Osteocyte (in vitro differentiated cells): ENCODE measurements around the gene PPP1R9A. TPM values are rescaled to one million over a fixed set of nuclear protein-coding genes. Genes with fewer than 3 reads are reported as not detected.

Source experiments
- DNase-seq: peaks from one replicate; pipeline ENCODE4 v3.0.0; 2021; ENCODE audit warnings: mixed read lengths; ENCODE audit not compliant: unreplicated experiment; ENCODE audit errors: extremely low spot score
- H3K27ac Mint-ChIP-seq: one replicate; pipeline ENCODE4 v1.8.0; 2021; ENCODE audit warnings: mild to moderate bottlenecking, mixed read lengths; ENCODE audit not compliant: unreplicated experiment
- H3K27me3 Mint-ChIP-seq: one replicate; pipeline ENCODE4 v1.8.0; 2021; ENCODE audit warnings: mixed read lengths; ENCODE audit not compliant: unreplicated experiment
- H3K36me3 Mint-ChIP-seq: one replicate; pipeline ENCODE4 v1.8.0; 2021; ENCODE audit warnings: mixed read lengths; ENCODE audit not compliant: unreplicated experiment
- H3K4me1 Mint-ChIP-seq: one replicate; pipeline ENCODE4 v1.8.0; 2021; ENCODE audit warnings: mixed read lengths; ENCODE audit not compliant: unreplicated experiment
- H3K4me3 Mint-ChIP-seq: one replicate; pipeline ENCODE4 v1.8.0; 2021; ENCODE audit warnings: mild to moderate bottlenecking, moderate library complexity, mixed read lengths; ENCODE audit not compliant: unreplicated experiment
- H3K9me3 Mint-ChIP-seq: one replicate; pipeline ENCODE4 v1.8.0; 2021; ENCODE audit warnings: mixed read lengths; ENCODE audit not compliant: unreplicated experiment
- total RNA-seq: library from RNA; stranded (reverse); gene quantifications from 2 replicates; pipeline ENCODE4 v1.2.1, GENCODE V29; 2021
- TF ChIP-seq, protein P1 (sequence below): fragments of 200-600 bp; sonication (generic); IDR thresholded peaks from 2 replicates; pipeline ENCODE4 v1.5.0; 2021; ENCODE audit warnings: antibody characterized with exemption, mild to moderate bottlenecking, moderate library complexity

The PPP1R9A gene
- total RNA-seq, 1 donor from 2014 or later, result 3.4 TPM

DNA sequence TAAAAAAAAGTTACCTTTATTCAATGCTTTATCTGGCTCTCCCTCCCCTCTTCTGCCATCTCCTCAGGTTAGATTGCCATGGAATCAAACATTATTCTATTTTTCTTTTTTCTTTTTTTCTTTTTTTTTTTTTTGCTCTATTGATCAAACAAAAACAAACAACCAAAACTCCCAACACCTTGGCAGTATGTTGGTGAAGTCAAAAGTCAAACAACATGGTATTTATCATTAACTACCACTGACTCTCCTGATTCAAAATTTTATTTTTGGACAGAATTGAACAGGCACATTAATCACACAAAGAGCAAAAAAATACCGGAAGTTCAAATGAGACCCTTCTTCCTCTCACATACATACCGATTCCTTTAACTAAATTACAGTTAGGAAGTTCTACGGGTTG lies 410.6 kb downstream of the PPP1R9A start:
- H3K4me3 Mint-ChIP-seq, result no peak overlapping the region
- H3K27me3 Mint-ChIP-seq, result peaks cover 10% of the 10 kb centered on the region
- TF ChIP-seq, protein P1, sequence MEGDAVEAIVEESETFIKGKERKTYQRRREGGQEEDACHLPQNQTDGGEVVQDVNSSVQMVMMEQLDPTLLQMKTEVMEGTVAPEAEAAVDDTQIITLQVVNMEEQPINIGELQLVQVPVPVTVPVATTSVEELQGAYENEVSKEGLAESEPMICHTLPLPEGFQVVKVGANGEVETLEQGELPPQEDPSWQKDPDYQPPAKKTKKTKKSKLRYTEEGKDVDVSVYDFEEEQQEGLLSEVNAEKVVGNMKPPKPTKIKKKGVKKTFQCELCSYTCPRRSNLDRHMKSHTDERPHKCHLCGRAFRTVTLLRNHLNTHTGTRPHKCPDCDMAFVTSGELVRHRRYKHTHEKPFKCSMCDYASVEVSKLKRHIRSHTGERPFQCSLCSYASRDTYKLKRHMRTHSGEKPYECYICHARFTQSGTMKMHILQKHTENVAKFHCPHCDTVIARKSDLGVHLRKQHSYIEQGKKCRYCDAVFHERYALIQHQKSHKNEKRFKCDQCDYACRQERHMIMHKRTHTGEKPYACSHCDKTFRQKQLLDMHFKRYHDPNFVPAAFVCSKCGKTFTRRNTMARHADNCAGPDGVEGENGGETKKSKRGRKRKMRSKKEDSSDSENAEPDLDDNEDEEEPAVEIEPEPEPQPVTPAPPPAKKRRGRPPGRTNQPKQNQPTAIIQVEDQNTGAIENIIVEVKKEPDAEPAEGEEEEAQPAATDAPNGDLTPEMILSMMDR, result no peak
- no peaks in the 10 kb centered on the region for H3K36me3 Mint-ChIP-seq
- H3K4me1 Mint-ChIP-seq, result no peaks in the 10 kb centered on the region
- no peak for DNase-seq
- no peaks in the 10 kb centered on the region for H3K9me3 Mint-ChIP-seq
- no peak overlapping the region for H3K27ac Mint-ChIP-seq

DNA sequence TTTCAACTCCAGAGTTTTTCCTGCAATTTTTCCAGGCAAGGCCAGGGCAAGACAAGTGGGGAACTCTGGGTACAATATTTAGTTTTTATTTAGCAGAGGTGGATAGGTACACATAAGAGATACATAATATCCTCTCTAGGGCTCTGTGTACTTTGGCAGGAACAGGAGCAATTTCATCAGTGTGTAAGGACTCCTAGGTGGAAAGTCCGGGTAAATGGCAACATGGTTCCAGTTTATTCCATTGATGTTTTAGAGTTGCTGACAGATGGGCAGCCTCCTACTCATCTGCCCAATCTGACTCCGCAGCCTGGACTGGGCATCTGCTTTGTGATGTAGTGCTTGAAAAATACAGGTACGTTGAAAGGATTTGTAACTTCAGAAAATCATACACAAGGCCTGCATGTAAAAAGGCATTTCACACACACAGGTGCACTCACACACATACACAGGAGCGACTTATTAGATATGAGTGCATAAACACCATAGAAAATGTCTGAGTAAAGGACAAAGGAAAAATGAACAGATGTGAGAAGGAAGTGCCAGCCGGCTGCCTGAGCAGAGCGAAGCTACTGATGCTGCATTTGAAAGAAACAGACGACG lies 411.2 kb downstream of the PPP1R9A start:
- TF ChIP-seq, protein P1, result no peak
- H3K36me3 Mint-ChIP-seq, result no peaks in the 10 kb centered on the region
- no peaks in the 10 kb centered on the region for H3K4me1 Mint-ChIP-seq
- no peak overlapping the region for H3K4me3 Mint-ChIP-seq
- no peak overlapping the region for H3K27ac Mint-ChIP-seq
- no peaks in the 10 kb centered on the region for H3K9me3 Mint-ChIP-seq
- H3K27me3 Mint-ChIP-seq, result peaks cover 8% of the 10 kb centered on the region
- DNase-seq, result no peak

DNA sequence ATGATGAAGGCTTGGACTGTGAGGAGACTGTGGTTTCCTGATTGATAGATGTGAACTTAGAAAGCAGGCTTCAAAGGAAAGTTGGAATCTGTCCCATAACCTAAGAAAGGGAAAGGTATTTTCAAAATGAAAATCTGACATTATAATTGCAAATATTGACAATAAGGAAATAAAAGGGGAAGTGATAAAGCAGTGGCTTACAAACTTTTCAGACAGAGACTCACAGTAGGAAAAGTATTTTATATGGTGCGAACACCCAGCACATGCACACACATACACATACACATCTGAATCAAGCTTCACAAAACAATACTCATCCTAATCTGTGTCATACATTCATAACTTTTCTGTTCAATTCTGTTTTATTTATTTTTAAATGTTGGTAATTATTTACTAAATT lies 412.2 kb downstream of the PPP1R9A start:
- Mint-ChIP-seq H3K4me3 (no peak overlapping the region), H3K36me3 (no peaks in the 10 kb centered on the region), H3K27me3 (peaks cover 3% of the 10 kb centered on the region), H3K9me3 (no peaks in the 10 kb centered on the region), H3K27ac (no peak overlapping the region), H3K4me1 (no peaks in the 10 kb centered on the region)
- DNase-seq, result no peak
- TF ChIP-seq, protein P1, result no peak

DNA sequence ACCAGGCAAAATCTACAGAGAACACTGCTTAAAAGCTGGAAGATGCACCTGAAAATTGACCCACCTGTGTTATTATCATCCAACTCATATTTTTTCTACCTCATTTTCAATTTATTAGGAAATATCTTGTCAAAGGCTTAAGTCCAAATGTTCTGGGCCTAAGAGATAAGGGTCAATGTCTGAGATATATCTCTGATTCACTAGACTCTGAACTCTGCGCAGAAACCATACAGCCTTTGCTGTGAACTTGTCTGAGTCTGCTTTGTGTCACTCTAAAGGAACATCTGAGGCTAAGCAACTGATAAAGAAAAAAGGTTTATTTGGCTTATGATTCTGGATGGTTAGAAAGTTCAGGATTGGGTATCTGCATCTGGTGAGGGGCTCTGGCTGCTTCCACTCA lies 413.3 kb downstream of the PPP1R9A start:
- TF ChIP-seq, protein P1, result no peak
- Mint-ChIP-seq H3K27me3 (peaks cover 10% of the 10 kb centered on the region), H3K4me3 (no peak overlapping the region), H3K36me3 (no peaks in the 10 kb centered on the region), H3K4me1 (no peaks in the 10 kb centered on the region), H3K9me3 (no peaks in the 10 kb centered on the region), H3K27ac (no peak overlapping the region)
- no peak for DNase-seq

DNA sequence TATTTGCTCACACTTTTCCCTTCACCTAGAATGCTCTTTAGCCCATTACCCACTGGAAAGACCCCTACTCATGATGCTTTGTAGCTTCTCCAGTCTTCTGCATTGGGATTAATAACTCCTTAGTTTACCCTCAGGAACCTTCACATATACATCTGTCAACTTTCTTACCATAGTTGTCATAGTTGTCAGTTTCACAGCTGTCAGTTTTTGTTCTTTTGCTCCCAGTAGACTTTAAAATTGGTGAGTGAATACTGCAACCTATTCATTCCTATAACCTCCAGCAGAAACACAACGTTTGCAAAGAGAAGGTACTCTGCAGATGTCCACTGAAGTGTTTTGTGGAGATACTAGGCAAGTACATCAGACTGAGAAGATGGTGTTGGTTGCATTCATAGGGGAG lies 414.3 kb downstream of the PPP1R9A start:
- H3K27me3 Mint-ChIP-seq, result peaks cover 15% of the 10 kb centered on the region
- H3K27ac Mint-ChIP-seq, result no peak overlapping the region
- TF ChIP-seq, protein P1, result no peak
- no peak overlapping the region for H3K4me3 Mint-ChIP-seq
- DNase-seq, result no peak
- no peaks in the 10 kb centered on the region for H3K4me1 Mint-ChIP-seq
- H3K36me3 Mint-ChIP-seq, result no peaks in the 10 kb centered on the region
- no peaks in the 10 kb centered on the region for H3K9me3 Mint-ChIP-seq
